OCI-M2 (cell line): ENCODE measurements around the gene NPIPB6.
"Not testable (repeated sequence)": the region's sequence is repeated elsewhere in the genome, so short reads cannot be mapped to it uniquely, and the experiment has no call there.

ENCODE experiments used
- DNase-seq: peaks from one replicate; lab custom pipeline; 2025; ENCODE audit not compliant: unreplicated experiment; lab: John Stamatoyannopoulos, UW

Gene NPIPB6

DNA sequence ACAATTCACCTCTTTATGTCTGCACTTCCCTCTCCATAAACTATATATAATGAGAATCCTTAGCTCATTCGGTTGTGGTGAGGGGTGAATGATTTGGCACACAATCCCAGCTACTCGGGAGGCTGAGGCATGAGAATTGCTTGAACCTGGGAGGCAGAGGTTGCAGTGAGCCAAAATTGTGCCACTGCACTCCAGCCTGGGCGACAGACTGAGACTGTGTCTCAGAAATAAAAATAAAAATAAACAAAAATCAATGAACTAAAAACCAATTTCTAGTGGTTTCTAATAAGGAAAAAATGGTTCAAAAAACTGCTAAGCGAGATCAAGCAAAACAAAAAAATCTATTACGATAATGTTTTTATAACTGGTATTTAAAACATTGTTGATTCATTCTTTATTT, at the start of gene NPIPB6:
NPIPB6 (minus strand) TSS at position 101 of the 400 bp plus-strand sequence. CDS start 686 bp downstream, outside the sequence.
- not testable (repeated sequence) for DNase-seq

- not testable (repeated sequence) for DNase-seq
Observed at GRCh38 chr16:28403220-28404072, 40.1 kb upstream of the NPIPB6 start, which contains the start of gene EIF3CL. TSS of gene EIF3CL (minus strand) at chr16:28403841. CDS start at chr16:28403618, 223 bp downstream.

DNA sequence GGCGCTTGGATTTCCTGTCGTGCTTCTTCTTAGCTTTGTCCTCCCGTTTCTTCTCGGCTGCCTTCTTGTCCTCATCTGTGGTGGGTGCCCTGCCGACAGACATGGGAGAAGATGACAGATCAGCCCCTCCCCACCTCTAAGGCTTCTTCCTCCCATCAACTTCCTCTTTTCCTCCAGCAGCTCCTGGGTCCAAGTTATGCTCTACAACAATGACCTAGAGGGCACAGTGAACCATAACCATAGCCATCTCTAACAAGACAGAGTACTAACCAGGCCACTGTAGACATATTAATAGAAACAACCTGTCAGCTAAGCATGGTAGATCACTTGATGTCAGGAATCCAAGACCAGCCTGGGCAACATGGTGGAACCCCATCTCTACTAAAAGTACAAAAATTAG, 28.7 kb upstream of the NPIPB6 start:
- DNase-seq, result not testable (repeated sequence)

DNA sequence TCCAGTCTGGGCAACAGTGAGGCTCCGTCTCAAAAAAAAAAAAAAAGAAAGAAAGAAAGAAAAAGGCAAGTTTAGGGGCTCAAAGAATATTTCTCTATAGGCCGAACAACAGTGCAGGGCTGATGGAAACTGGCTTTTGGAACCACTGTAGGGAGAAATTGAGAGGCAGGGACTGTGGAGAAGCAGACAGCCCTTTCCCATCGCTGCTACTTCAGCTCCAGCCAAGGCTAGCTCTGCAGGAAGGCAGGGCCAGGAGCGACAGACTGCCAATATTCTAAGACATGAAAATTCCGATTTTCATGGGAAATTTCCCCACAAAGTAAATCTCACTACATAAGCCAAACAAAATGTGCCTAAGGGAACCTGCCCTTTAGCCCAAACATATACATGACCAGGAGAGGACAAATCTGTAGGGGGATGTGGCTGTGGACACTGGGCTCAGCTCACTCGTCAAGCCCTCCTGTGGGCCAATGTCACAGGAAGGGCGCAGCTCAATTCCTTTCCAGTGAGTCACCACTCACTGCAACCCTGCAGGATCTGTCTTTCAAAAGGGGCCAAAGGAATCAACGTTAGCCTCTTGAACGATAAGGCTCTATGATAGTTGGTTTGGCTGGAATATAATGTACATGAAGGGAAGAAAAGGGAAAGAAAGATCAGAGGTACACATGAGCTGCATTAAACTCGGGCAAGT, 19.0 kb upstream of the NPIPB6 start:
- DNase-seq, result not testable (repeated sequence)

- not testable (repeated sequence) for DNase-seq
Observed at GRCh38 chr16:28377822-28378221, 14.5 kb upstream of the NPIPB6 start.

DNA sequence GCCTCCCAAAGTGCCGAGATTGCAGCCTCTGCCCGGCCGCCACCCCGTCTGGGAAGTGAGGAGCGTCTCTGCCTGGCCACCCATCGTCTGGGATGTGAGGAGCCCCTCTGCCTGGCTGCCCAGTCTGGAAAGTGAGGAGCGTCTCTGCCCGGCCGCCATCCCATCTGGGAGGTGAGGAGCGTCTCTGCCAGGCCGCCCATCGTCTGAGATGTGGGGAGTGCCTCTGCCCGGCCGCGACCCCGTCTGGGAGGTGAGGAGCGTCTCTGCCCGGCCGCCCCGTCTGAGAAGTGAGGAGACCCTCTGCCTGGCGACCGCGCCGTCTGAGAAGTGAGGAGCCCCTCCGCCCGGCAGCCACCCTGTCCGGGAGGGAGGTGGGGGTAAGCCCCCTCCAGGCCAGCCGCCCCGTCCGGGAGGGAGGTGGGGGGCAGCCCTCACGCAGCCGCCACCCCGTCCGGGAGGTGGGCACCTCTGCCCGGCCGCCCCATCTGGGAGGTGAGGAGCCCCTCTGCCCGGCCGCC, 13.9 kb upstream of the NPIPB6 start:
- not testable (repeated sequence) for DNase-seq

DNA sequence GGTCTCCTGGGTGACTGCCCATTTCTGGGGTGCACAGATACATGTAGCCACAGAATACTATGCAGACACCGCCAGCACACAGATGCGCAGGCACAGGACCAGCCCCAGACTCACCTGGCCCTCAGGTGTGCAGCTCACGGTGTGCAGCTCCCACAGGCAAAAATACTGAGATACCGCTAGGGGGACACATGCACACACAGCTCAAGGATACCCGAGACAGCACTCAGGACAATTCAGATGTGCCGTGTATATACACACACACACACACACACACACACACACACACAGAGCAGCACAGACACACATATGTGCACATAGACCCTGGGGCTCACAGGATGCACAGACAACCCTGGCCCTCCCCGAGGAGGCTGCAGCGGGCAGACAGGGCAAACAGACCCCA, 11.8 kb upstream of the NPIPB6 start:
- not testable (repeated sequence) for DNase-seq

DNA sequence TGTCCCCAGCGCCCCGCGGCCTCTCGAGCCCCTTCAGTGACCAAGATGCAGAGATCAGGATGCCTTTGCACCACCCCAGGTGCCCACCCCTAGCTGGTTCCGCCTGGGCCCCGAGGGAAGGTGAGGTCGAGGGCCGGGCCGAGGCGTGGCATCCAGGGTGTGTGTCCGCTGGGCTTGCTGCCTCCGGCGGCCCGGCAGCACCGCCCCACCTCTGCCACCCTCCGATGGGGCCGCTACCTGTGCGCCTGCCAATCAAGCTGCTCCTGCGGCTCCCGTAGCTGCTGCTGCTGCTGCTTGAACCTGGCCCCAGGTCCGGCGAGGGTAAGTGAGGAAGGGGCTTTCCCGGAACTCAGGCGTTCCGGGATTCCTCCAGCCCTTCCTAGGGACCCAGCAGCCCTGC, 11.0 kb upstream of the NPIPB6 start:
- DNase-seq, result not testable (repeated sequence)

- DNase-seq, result not testable (repeated sequence)
Observed at GRCh38 chr16:28367926-28368325, 4.6 kb upstream of the NPIPB6 start.

DNA sequence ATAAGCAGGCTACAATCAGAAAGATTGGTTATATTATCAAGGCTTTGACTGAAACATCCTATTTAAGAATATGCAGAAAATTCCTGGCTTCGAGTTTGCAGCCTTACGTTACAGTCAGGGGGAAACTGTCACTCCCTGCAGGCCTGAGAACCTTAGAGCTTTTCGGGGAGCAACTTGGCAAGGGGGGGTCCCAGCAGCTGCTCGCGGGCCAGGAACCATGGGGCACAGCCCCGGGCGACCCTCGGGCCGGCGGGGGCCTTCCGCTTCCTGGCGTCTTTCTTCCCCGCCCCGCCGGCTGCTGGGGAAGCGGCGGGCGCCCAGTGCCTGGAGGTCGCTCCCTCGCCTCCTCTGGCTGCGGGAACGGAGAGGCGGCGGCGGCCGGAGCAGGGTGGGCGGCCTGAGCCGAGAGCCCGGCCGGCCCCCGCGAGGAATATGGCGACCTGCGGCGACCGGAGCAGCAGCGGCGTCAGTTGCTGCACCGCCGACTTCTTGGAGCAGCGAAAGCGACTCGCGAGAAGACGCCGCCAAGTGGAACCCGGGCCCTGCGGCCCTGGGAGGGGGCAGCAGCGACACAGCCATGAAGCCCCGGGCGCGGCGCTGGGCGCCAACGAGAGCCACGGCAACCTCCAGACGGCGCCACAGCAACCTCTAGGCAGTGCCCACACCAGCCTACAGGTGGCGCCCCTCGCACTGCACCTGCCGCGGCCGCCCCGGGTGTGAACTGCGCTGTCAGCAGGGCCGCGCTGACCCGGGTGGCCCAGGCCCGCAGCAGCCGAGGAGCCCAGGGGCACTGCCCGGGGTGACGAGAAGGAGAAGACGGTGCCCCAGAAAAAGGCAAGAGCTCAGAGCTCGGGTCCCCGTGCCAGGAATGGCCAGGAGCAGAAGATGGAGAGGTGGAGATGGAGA, 1.2 kb upstream of the NPIPB6 start:
- DNase-seq, result not testable (repeated sequence)

GRCh38 chr16:28362600-28362999, 708 bp downstream of the NPIPB6 start:
- not testable (repeated sequence) for DNase-seq

DNA sequence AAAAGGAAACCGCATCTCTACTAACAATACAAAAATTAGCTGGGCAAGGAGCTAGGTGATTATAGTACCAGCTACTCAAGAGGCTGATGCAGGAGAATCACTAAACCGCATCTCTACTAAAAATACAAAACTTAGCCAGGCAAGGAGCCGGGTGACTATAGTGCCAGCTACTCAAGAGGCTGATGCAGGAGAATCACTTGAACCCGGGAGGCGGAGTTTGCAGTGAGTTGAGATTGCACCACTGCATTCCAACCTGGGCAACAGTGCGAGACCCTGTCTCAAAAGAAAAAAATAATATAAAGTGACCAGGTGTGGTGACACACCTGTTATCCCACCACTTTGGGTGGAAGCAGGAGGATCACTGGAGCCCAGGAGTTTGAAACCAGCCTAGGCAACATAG, 25.1 kb downstream of the NPIPB6 start:
- DNase-seq, result not testable (repeated sequence)

DNA sequence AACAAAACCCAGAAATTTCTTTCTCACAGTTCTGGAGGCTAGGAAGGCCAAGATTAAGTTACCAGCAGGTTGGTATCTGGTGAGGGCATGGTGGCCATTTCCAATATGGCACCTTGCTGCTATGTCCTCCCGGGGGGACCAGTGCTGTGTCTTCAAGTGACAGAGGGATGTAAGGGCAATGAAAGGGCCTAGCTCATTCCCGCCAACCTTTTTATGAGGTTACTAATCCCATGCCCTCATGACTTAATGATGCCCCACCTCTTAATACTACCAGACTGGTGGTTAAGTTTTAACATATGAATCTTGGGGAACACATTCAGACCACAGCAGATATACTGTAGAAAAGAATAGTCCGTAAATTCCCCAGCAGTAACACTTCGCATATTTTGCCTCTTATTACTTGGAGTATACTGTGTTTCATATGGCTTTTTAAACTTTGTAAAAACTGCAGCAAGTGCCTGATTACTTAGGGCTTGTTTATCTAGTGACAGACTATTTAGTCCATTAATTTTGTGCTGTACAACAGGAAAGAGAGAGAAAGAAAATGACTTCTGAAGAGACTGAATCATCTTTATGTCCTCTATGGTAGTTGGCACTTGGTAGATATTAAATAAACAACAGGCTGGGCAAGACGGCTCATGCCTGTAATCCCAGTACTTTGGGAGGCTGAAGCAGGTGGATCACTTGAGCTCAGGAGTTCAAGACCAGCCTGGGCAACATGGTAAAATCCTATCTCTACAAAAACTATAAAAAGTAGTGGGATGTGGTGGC, 26.2 kb downstream of the NPIPB6 start:
- not testable (repeated sequence) for DNase-seq

DNA sequence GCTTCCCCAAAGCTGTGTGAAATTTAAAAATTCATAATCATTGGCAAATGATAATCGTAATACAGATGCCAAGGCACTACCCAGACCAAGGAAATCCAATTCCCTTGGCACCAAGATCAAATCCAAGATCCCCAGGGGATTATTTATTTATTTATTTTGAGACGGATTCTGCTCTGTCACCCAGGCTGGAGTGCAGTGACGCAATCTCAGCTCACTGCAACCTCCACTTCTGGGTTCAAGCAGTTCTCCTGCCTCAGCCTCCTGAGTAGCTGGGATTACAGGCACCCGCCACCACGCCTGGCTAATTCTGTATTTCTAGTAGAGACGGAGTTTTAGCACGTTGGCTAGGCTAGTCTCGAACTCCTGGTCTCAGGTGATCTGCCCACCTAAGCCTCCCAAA, 27.6 kb downstream of the NPIPB6 start:
- DNase-seq, result not testable (repeated sequence)

DNA sequence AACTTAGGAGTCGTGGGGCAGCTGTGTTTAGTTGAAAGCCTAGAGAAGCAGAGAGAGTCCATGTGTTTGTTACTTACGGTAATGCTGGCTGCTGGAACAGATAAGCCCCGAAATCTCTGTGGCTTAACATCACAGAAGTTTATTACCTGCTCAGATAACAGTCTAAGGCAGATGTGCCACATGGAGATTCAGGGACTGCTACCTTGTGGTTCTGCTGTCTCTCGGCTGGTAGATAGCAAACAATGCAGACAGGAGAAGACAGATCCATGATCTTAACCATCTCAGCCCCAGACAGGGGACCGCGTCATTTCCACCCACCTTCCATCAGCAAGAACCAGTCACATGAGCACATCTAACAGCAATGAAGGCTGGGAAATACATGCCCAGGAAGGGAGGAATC, 30.7 kb downstream of the NPIPB6 start:
- DNase-seq, result not testable (repeated sequence)

DNA sequence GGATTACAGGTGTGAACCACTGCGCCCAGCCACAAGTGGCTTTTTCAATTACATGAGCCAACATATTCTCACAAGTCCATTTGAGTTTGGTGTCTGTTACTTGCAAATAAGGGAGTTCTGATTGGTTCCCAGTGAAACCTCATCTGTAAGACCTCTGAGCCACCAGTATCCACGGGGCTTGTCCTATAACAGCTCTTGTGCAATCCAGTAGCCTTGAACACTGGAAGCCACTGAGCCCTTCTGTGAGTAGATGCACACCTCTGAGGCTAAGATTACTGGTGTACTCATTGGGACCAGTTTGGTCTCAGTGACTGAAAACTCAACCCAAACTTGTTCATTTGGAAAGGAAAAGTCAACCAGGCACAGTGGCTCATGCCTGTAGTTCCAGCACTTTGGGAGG, 32.3 kb downstream of the NPIPB6 start:
- DNase-seq, result not testable (repeated sequence)

DNA sequence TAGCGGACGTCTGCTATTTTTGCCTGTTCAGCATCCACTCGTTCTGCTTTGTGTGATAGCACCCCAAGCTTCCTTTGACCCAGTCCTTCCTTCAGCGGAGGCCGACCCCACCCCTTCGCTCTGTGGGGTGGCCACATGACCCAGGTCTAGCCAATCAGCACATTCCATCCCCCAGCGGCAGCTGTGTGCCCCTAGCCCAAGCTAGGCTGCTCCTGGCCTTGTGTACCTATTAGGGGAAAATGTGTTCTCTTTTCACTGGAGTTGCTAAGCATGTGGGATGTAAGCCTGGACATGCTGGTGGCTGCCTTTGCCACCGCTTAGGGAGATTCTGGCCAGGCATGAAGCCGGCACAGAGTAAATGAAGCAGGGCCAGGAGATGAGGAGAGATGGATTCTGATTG, 33.1 kb downstream of the NPIPB6 start:
- not testable (repeated sequence) for DNase-seq

GRCh38 chr16:28326881-28327610, 36.3 kb downstream of the NPIPB6 start:
- no peak for DNase-seq

DNA sequence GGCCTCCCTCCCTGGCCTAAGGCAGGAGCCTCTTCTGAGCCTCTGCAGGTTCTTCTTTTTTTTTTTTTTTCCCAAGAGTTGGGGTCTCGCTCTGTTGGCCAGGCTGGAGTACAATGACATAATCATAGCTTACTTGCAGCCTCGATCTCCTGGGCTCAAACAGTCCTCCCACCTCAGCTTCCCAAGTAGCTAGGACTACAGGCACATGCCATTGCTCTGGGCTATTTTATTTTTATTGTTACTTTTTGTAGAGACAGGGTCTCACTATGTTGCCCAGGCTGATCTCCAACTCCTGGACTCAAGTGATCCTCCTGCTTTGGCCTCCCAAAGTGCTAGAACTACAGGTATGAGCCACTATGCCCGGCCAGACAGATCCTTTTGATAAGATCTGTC, 38.4 kb downstream of the NPIPB6 start:
- no peak for DNase-seq
